Measurements from ENCODE around the gene MX2. TPM values are rescaled to one million over a fixed set of nuclear protein-coding genes. Genes with fewer than 3 reads are reported as not detected.

The MX2 gene
- total RNA-seq, 4 donors from 2014 or later: 6.7 to 17.5 (median 9.5) TPM

- DNase-seq (ENCODE audit: low spot score in 2 of 2): no peak
- WGBS, 2 donors: 87 to 88% methylated on average over 16 of the region's 16 CpGs
- Histone ChIP-seq H3K27me3 (no peaks in the 10 kb centered on the region), H3K4me3 (no peak overlapping the region), H3K27ac (no peak overlapping the region), H3K36me3 (peaks cover 0 to 98% (median 0%) of the 10 kb centered on the region in 3 donors), H3K9me3 (no peaks in the 10 kb centered on the region), H3K4me1 (no peaks in the 10 kb centered on the region)
- TF ChIP-seq CTCF (IDR thresholded peaks at IDR 0.05): no peak
- no peak for TF ChIP-seq EP300 (IDR thresholded peaks at IDR 0.05)
- TF ChIP-seq POLR2A (IDR thresholded peaks at IDR 0.05): no peak
Observed at GRCh38 chr21:41451753-41452676, 90.2 kb downstream of the MX2 start.

- no peak for DNase-seq (ENCODE audit: low spot score in 2 of 2)
- H3K27me3 ChIP-seq: no peaks in the 10 kb centered on the region
- peaks cover 0 to 98% (median 0%) of the 10 kb centered on the region in 3 donors for H3K36me3 ChIP-seq
- no peak overlapping the region for H3K27ac ChIP-seq
- TF ChIP-seq POLR2A (IDR thresholded peaks at IDR 0.05): no peak
- no peak for TF ChIP-seq EP300 (IDR thresholded peaks at IDR 0.05)
- TF ChIP-seq CTCF (IDR thresholded peaks at IDR 0.05): no peak
- no peak overlapping the region for H3K4me3 ChIP-seq
- H3K9me3 ChIP-seq: no peaks in the 10 kb centered on the region
- WGBS, 2 donors: 78 to 90% methylated on average over 3 of the region's 3 CpGs
- H3K4me1 ChIP-seq: no peaks in the 10 kb centered on the region
Observed at GRCh38 chr21:41453198-41453597, 91.4 kb downstream of the MX2 start.

GRCh38 chr21:41453761-41454160, 91.9 kb downstream of the MX2 start:
- 58 to 85% methylated on average over 3 of the region's 3 CpGs for WGBS, 2 donors
- DNase-seq (ENCODE audit: low spot score in 2 of 2): no peak
- Histone ChIP-seq H3K27me3 (no peaks in the 10 kb centered on the region), H3K9me3 (no peaks in the 10 kb centered on the region), H3K36me3 (peaks cover 0 to 98% (median 0%) of the 10 kb centered on the region in 3 donors), H3K4me1 (no peaks in the 10 kb centered on the region), H3K27ac (no peak overlapping the region), H3K4me3 (no peak overlapping the region)
- no peak for TF ChIP-seq EP300 (IDR thresholded peaks at IDR 0.05)
- TF ChIP-seq POLR2A (IDR thresholded peaks at IDR 0.05): no peak
- TF ChIP-seq CTCF (IDR thresholded peaks at IDR 0.05): no peak

GRCh38 chr21:41458121-41458520, 96.3 kb downstream of the MX2 start:
- Histone ChIP-seq H3K36me3 (peaks cover 0 to 69% (median 0%) of the 10 kb centered on the region in 3 donors), H3K27ac (no peak overlapping the region), H3K4me1 (peaks cover 0 to 3% (median 0%) of the 10 kb centered on the region in 4 donors), H3K4me3 (no peak overlapping the region), H3K27me3 (no peaks in the 10 kb centered on the region), H3K9me3 (no peaks in the 10 kb centered on the region)
- TF ChIP-seq CTCF (IDR thresholded peaks at IDR 0.05): no peak
- TF ChIP-seq EP300 (IDR thresholded peaks at IDR 0.05): no peak
- TF ChIP-seq POLR2A (IDR thresholded peaks at IDR 0.05): no peak
- DNase-seq (ENCODE audit: low spot score in 2 of 2): no peak
- 88 to 90% methylated on average over 6 of the region's 6 CpGs for WGBS, 2 donors

- peaks cover 0 to 65% (median 0%) of the 10 kb centered on the region in 3 donors for H3K36me3 ChIP-seq
- peaks cover 0 to 3% (median 0%) of the 10 kb centered on the region in 4 donors for H3K4me1 ChIP-seq
- H3K27ac ChIP-seq: no peak overlapping the region
- no peaks in the 10 kb centered on the region for H3K27me3 ChIP-seq
- DNase-seq (ENCODE audit: low spot score in 2 of 2): no peak
- no peak overlapping the region for H3K4me3 ChIP-seq
- no peaks in the 10 kb centered on the region for H3K9me3 ChIP-seq
- 91% methylated on average over 22 of the region's 22 CpGs for WGBS, 2 donors
- TF ChIP-seq CTCF (IDR thresholded peaks at IDR 0.05) (no peak), EP300 (IDR thresholded peaks at IDR 0.05) (no peak), POLR2A (IDR thresholded peaks at IDR 0.05) (no peak)
Observed at GRCh38 chr21:41458559-41458958, 96.7 kb downstream of the MX2 start.

Measured in tibial nerve (tissue), 4 donors.